ENCODE data around the gene PLAU. TPM values are rescaled to one million over a fixed set of nuclear protein-coding genes. Genes with fewer than 3 reads are reported as not detected.

The PLAU gene
- total RNA-seq, 4 donors from 2014 or later = 0.83 to 5.0 (median 2.3) TPM

GRCh38 chr10:73941300-73941699 lies 30.4 kb downstream of the PLAU start:
- H3K27me3 ChIP-seq = no peaks in the 10 kb centered on the region
- peak overlapping the region in 1 of 4 donors; percentile 39 for H3K4me3 ChIP-seq
- H3K27ac ChIP-seq = peak overlapping the region; percentile 69 to 82 (median 80)
- intact Hi-C loops (cut with DNase I; ENCODE audit: low total_unique reads) (loop anchor here (2.0 kb wide), 1 partner anchor 140 kb away; no protein-coding TSS in a partner anchor), in situ Hi-C loops (cut with MboI; ENCODE audit: low sequenced_read_pairs in 4 of 4) (loop anchor here in 1 of 4 donors (10.0 kb wide), 1 partner anchor 56 kb away; no protein-coding TSS in a partner anchor)
- H3K9me3 ChIP-seq = no peaks in the 10 kb centered on the region
- H3K4me1 ChIP-seq = peaks cover 24 to 36% of the 10 kb centered on the region in 2 donors
- peak in 1 of 2 donors; percentile 41 for DNase-seq
- TF ChIP-seq POLR2A (IDR thresholded peaks at IDR 0.05) (no peak), CTCF (IDR thresholded peaks at IDR 0.05 in 4 of 5, conservative IDR thresholded peaks at IDR 0.05 in 1 of 5) (no peak)
- H3K36me3 ChIP-seq = no peaks in the 10 kb centered on the region
- ATAC-seq = peak; percentile 79 to 88

- TF ChIP-seq CTCF (IDR thresholded peaks at IDR 0.05 in 4 of 5, conservative IDR thresholded peaks at IDR 0.05 in 1 of 5) (no peak), POLR2A (IDR thresholded peaks at IDR 0.05) (no peak)
- intact Hi-C loops (cut with DNase I; ENCODE audit: low total_unique reads) (no loop called here), in situ Hi-C loops (cut with MboI; ENCODE audit: low sequenced_read_pairs in 4 of 4) (loop anchor here in 1 of 4 donors (10.0 kb wide), 1 partner anchor 60 kb away; no protein-coding TSS in a partner anchor)
- H3K27me3 ChIP-seq = no peaks in the 10 kb centered on the region
- no peak overlapping the region for H3K4me3 ChIP-seq
- ATAC-seq (no peak), DNase-seq (no peak)
- no peaks in the 10 kb centered on the region for H3K9me3 ChIP-seq
- no peak overlapping the region for H3K27ac ChIP-seq
- H3K36me3 ChIP-seq = no peaks in the 10 kb centered on the region
- H3K4me1 ChIP-seq = peaks cover 12 to 14% of the 10 kb centered on the region in 2 donors
These were observed 33.6 kb downstream of the PLAU start for GRCh38 chr10:73944356-73945100.

GRCh38 chr10:73946253-73947145 lies 35.6 kb downstream of the PLAU start:
- no peaks in the 10 kb centered on the region for H3K9me3 ChIP-seq
- in situ Hi-C loops (cut with MboI; ENCODE audit: low sequenced_read_pairs in 4 of 4) (loop anchor here in 1 of 4 donors (10.0 kb wide), 1 partner anchor 62 kb away; no protein-coding TSS in a partner anchor), intact Hi-C loops (cut with DNase I; ENCODE audit: low total_unique reads) (no loop called here)
- no peaks in the 10 kb centered on the region for H3K36me3 ChIP-seq
- peaks cover under 1 to 2% of the 10 kb centered on the region in 2 donors for H3K4me1 ChIP-seq
- no peak overlapping the region for H3K4me3 ChIP-seq
- H3K27me3 ChIP-seq = no peaks in the 10 kb centered on the region
- TF ChIP-seq CTCF (IDR thresholded peaks at IDR 0.05 in 4 of 5, conservative IDR thresholded peaks at IDR 0.05 in 1 of 5) (no peak), POLR2A (IDR thresholded peaks at IDR 0.05) (no peak)
- H3K27ac ChIP-seq = no peak overlapping the region
- DNase-seq (no peak), ATAC-seq (no peak)

- H3K27me3 ChIP-seq = no peaks in the 10 kb centered on the region
- no peak for ATAC-seq
- H3K9me3 ChIP-seq = no peaks in the 10 kb centered on the region
- H3K4me1 ChIP-seq = no peaks in the 10 kb centered on the region
- no peak for DNase-seq
- no peak overlapping the region for H3K27ac ChIP-seq
- no peak for TF ChIP-seq POLR2A (IDR thresholded peaks at IDR 0.05)
- TF ChIP-seq CTCF (IDR thresholded peaks at IDR 0.05 in 4 of 5, conservative IDR thresholded peaks at IDR 0.05 in 1 of 5) = no peak
- H3K36me3 ChIP-seq = no peaks in the 10 kb centered on the region
- intact Hi-C loops (cut with DNase I; ENCODE audit: low total_unique reads) (no loop called here), in situ Hi-C loops (cut with MboI; ENCODE audit: low sequenced_read_pairs in 4 of 4) (loop anchor here in 1 of 4 donors (10.0 kb wide), 1 partner anchor 64 kb away; no protein-coding TSS in a partner anchor)
- H3K4me3 ChIP-seq = no peak overlapping the region
These were observed 38.2 kb downstream of the PLAU start for GRCh38 chr10:73948947-73949633.

All from gastrocnemius medialis (tissue), 4 donors.